OCI-LY1 (cell line): ENCODE results near the gene GPR107.

Experiments used
- H2AFZ ChIP-seq: fragments of 200-600 bp; sonication (generic), shearing (Covaris generic); 2 replicates; pipeline ENCODE4 v1.6.0; 2014; ENCODE audit warnings: antibody characterized with exemption, mild to moderate bottlenecking, low read length
- H3F3A ChIP-seq: fragments of 200-600 bp; sonication (generic), shearing (Covaris generic); 2 replicates; pipeline ENCODE4 v1.6.0; 2014; ENCODE audit warnings: mild to moderate bottlenecking, antibody characterized with exemption, low read length, moderate library complexity; ENCODE audit not compliant: insufficient read depth
- H3K27ac ChIP-seq: fragments of 200-600 bp; sonication (generic); 2 replicates; pipeline ENCODE4 v1.5.1; 2014; ENCODE audit warnings: low read length, mixed run types, mild to moderate bottlenecking, low read depth; ENCODE audit not compliant: poor library complexity, severe bottlenecking
- H3K27me3 ChIP-seq: fragments of 200-600 bp; sonication (generic); 2 replicates; pipeline ENCODE4 v1.6.0; 2014; ENCODE audit warnings: antibody characterized with exemption, mild to moderate bottlenecking, low read length, moderate library complexity; ENCODE audit not compliant: insufficient read depth
- H3K36me3 ChIP-seq: fragments of 200-600 bp; sonication (generic); 2 replicates; pipeline ENCODE4 v1.6.1; 2014; ENCODE audit warnings: mild to moderate bottlenecking, antibody characterized with exemption, low read length, moderate library complexity, mixed read lengths; ENCODE audit not compliant: insufficient read depth
- H3K4me1 ChIP-seq: fragments of 200-600 bp; sonication (generic); 2 replicates; pipeline ENCODE4 v1.5.1; 2014; ENCODE audit warnings: mild to moderate bottlenecking, low read length, moderate library complexity; ENCODE audit not compliant: insufficient read depth, severe bottlenecking
- H3K4me2 ChIP-seq: fragments of 200-600 bp; sonication (generic), shearing (Covaris generic); 2 replicates; pipeline ENCODE4 v1.6.1; 2014; ENCODE audit warnings: low read length
- H3K4me3 ChIP-seq: fragments of 200-600 bp; sonication (generic); 2 replicates; pipeline ENCODE4 v1.5.1; 2014; ENCODE audit warnings: low read length, low read depth, mild to moderate bottlenecking, mixed read lengths; ENCODE audit not compliant: poor library complexity, severe bottlenecking
- H3K79me2 ChIP-seq: fragments of 200-600 bp; shearing (Covaris generic); 2 replicates; pipeline ENCODE4 v1.6.1; 2016; ENCODE audit warnings: mixed run types, low read length, mixed read lengths; ENCODE audit not compliant: insufficient read depth
- H3K9ac ChIP-seq: fragments of 200-600 bp; sonication (generic), shearing (Covaris generic); 2 replicates; pipeline ENCODE4 v1.6.1; 2014; ENCODE audit warnings: mild to moderate bottlenecking, low read length, mixed read lengths
- H3K9me2 ChIP-seq: fragments of 200-600 bp; sonication (generic), shearing (Covaris generic); 2 replicates; pipeline ENCODE4 v1.6.1; 2014; ENCODE audit warnings: low read depth, mild to moderate bottlenecking, low read length, mixed read lengths
- H3K9me3 ChIP-seq: fragments of 200-600 bp; shearing (Covaris generic); 2 replicates; pipeline ENCODE4 v1.6.1; 2014; ENCODE audit warnings: low read length, mixed read lengths
- H4K20me1 ChIP-seq: fragments of 200-600 bp; sonication (generic), shearing (Covaris generic); 2 replicates; pipeline ENCODE4 v1.6.0; 2016; ENCODE audit warnings: mild to moderate bottlenecking, low read length; ENCODE audit not compliant: insufficient read depth
- EZH2 ChIP-seq: fragments of 200-600 bp; sonication (generic), shearing (Covaris generic); IDR thresholded peaks from 2 replicates; pipeline ENCODE4 v1.8.0; 2017; ENCODE audit warnings: borderline replicate concordance, mixed run types, mild to moderate bottlenecking, antibody characterized with exemption, low read length, moderate library complexity, mixed read lengths
- TF ChIP-seq, protein P1 (sequence below): fragments of 200-600 bp; sonication (generic), shearing (Covaris generic); IDR thresholded peaks from 2 replicates; pipeline ENCODE4 v1.5.1; 2017; ENCODE audit warnings: mild to moderate bottlenecking, antibody characterized with exemption, low read length, moderate library complexity, mixed read lengths

GPR107 gene

DNA sequence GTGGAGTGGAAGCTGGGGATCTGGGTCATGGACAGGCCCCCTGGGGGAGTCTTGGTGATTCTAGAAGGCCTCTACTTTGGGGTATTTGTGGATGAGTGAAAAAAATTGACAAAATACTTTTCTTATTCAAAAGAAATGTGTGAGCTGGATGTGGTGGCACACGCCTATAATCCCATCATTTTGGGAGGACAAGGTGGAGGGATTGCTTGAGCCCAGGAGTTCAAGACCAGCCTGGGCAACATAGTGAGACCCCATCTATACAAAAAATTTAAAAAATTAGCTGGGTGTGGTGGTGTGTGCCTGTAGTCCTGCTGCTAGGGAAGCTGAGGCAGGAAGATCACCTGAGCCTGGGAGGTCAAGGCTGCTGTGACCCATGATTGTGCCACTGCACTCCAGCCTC, 111.9 kb downstream of the GPR107 start:
- H3K27me3 ChIP-seq = peaks cover 7% of the 10 kb centered on the region; the same call in 1 of the 2 replicates
- TF ChIP-seq, protein P1, sequence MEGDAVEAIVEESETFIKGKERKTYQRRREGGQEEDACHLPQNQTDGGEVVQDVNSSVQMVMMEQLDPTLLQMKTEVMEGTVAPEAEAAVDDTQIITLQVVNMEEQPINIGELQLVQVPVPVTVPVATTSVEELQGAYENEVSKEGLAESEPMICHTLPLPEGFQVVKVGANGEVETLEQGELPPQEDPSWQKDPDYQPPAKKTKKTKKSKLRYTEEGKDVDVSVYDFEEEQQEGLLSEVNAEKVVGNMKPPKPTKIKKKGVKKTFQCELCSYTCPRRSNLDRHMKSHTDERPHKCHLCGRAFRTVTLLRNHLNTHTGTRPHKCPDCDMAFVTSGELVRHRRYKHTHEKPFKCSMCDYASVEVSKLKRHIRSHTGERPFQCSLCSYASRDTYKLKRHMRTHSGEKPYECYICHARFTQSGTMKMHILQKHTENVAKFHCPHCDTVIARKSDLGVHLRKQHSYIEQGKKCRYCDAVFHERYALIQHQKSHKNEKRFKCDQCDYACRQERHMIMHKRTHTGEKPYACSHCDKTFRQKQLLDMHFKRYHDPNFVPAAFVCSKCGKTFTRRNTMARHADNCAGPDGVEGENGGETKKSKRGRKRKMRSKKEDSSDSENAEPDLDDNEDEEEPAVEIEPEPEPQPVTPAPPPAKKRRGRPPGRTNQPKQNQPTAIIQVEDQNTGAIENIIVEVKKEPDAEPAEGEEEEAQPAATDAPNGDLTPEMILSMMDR = no peak
- no peak for TF ChIP-seq EZH2
- H3K36me3 ChIP-seq = no peaks in the 10 kb centered on the region
- H4K20me1 ChIP-seq = no peaks in the 10 kb centered on the region
- no peaks in the 10 kb centered on the region for H3K9me3 ChIP-seq
- no peaks in the 10 kb centered on the region for H3F3A ChIP-seq
- H2AFZ ChIP-seq = no peak overlapping the region
- no peak overlapping the region for H3K9ac ChIP-seq
- H3K4me2 ChIP-seq = no peak overlapping the region
- H3K27ac ChIP-seq = no peak overlapping the region
- H3K4me1 ChIP-seq = no peaks in the 10 kb centered on the region
- H3K9me2 ChIP-seq = no peaks in the 10 kb centered on the region
- H3K79me2 ChIP-seq = no peaks in the 10 kb centered on the region
- H3K4me3 ChIP-seq = no peak overlapping the region

DNA sequence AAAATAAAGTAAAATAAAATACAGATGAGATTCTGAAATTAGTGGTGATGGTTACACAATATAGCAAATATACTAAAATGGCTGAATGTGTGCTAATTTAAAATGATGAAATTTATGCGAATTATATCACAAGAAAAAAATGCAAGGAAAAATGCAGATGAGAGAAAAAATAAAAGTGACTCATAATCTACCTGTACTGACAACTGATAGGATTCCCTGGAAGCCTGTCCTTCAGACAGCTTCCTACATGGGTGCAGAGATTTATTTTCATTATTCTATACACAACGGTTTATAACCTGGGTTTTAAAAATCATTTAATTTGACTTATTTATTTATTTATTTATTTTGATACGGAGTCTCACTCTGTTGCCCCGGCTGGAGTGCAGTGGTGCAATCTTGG, 112.7 kb downstream of the GPR107 start:
- Histone ChIP-seq H2AFZ (no peak overlapping the region), H3K27ac (no peak overlapping the region), H3K27me3 (peaks cover 4% of the 10 kb centered on the region; the same call in 1 of the 2 replicates), H3K4me1 (no peaks in the 10 kb centered on the region), H3K9me2 (no peaks in the 10 kb centered on the region), H4K20me1 (no peaks in the 10 kb centered on the region), H3K9ac (no peak overlapping the region), H3K36me3 (no peaks in the 10 kb centered on the region), H3F3A (no peaks in the 10 kb centered on the region), H3K9me3 (no peaks in the 10 kb centered on the region), H3K4me3 (no peak overlapping the region), H3K79me2 (no peaks in the 10 kb centered on the region), H3K4me2 (no peak overlapping the region)
- no peak for TF ChIP-seq EZH2
- TF ChIP-seq, protein P1 = no peak

DNA sequence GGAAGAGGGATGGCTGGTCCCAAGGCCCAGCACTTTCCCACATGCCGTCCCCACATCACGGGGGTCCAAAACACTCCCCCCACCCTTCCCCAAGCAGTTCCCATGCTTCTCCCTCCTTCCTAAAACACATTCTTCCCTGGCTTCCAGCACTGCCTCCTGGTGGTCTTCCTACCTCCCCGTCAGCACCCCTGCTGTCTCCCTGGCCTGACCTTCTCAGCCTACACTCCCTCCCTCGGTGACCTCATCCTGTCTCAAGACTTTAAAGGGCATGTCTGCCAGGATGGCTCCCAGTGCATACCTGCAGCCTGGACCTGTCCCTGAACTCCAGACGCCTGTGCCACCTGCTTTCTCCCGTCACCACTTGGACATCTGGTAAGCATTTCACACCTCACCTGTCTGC, 114.2 kb downstream of the GPR107 start:
- H2AFZ ChIP-seq = no peak overlapping the region
- H3F3A ChIP-seq = no peaks in the 10 kb centered on the region
- H3K79me2 ChIP-seq = no peaks in the 10 kb centered on the region
- H3K27me3 ChIP-seq = peaks cover 4% of the 10 kb centered on the region; the same call in 1 of the 2 replicates
- H3K9me3 ChIP-seq = no peaks in the 10 kb centered on the region
- no peak overlapping the region for H3K4me2 ChIP-seq
- TF ChIP-seq, protein P1 = no peak
- no peak for TF ChIP-seq EZH2
- H3K9me2 ChIP-seq = no peaks in the 10 kb centered on the region
- no peak overlapping the region for H3K4me3 ChIP-seq
- no peaks in the 10 kb centered on the region for H4K20me1 ChIP-seq
- H3K27ac ChIP-seq = no peak overlapping the region
- no peak overlapping the region for H3K9ac ChIP-seq
- no peaks in the 10 kb centered on the region for H3K36me3 ChIP-seq
- no peaks in the 10 kb centered on the region for H3K4me1 ChIP-seq
